ENCODE results near the gene CAV1.

DNA sequence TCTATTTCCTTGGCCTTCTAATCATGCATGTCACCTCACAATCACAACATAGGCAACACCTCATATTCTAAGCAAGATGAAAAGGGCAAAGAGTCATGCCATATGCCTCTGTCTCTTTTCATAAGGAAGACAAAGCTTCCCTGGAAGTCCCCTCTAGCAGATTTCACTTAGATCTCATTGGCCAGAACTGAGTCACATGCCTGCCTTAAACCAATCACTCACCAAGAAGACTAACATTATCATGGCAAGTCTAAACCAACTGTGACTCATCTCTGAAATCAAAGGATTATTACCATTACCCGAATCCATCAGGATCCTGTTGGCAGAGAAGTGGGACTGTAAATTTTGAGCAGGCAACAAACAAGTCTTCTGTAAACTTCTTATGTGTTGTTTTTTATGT is 27.8 kb downstream of the CAV1 start:
- TF ChIP-seq, protein P1, sequence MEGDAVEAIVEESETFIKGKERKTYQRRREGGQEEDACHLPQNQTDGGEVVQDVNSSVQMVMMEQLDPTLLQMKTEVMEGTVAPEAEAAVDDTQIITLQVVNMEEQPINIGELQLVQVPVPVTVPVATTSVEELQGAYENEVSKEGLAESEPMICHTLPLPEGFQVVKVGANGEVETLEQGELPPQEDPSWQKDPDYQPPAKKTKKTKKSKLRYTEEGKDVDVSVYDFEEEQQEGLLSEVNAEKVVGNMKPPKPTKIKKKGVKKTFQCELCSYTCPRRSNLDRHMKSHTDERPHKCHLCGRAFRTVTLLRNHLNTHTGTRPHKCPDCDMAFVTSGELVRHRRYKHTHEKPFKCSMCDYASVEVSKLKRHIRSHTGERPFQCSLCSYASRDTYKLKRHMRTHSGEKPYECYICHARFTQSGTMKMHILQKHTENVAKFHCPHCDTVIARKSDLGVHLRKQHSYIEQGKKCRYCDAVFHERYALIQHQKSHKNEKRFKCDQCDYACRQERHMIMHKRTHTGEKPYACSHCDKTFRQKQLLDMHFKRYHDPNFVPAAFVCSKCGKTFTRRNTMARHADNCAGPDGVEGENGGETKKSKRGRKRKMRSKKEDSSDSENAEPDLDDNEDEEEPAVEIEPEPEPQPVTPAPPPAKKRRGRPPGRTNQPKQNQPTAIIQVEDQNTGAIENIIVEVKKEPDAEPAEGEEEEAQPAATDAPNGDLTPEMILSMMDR (conservative IDR thresholded peaks at IDR 0.05 in 1 of 2, IDR thresholded peaks at IDR 0.05 in 1 of 2; ENCODE audit: extremely low read depth in 1 of 2, insufficient read depth in 1 of 2, low read depth in 1 of 2, low read length in 2 of 2), result no peak
- TF ChIP-seq EZH2 (IDR thresholded peaks at IDR 0.05; ENCODE audit: borderline replicate concordance, low read length), result no peak
